ENCODE data around the gene HOXA7.

The HOXA7 gene

DNA sequence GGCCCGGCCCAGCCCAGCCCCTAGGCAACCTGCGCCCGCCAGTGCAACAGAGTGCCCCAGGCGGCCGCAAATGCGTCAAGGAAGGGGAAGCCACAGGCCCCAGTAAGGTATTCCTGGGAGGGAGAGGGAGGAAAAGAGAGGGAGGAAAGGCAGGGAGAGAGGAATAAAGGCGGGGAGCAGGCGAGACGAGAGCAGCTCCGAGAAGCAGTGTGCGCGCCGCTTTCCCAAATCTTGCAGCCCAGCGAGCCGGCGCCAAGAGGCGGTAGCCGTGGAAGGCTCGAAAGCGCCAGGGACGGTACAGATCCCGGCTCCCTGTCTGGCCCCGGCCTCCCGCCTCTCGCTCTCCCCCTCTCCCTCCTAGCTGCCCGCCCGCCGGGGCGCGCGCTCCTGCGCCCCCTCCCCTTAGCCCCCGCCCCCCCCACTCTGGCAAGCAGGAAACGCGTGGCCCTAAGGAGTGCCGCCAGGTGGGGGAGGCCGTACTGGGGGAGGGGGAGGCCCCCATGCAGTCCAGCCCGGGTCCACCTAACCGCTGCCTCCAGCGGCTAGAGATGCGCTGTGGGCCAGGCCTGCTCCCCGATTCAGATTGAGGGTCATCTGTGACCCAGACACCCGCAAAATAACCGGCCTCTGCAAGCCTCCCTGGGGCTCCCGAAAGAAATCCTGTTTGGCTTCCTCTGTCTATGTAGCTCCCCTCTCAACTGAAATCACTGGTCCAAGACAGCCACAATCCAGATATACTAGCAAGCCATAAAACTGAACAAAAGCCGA is 13.4 kb upstream of the HOXA7 start:
- Mint-ChIP-seq H3K27ac (no peak overlapping the region), H3K4me3 (peak overlapping the region; percentile 55), H3K9me3 (no peaks in the 10 kb centered on the region), H3K36me3 (peaks cover 3% of the 10 kb centered on the region), H3K4me1 (peaks cover 37% of the 10 kb centered on the region), H3K27me3 (peaks cover 51% of the 10 kb centered on the region)

DNA sequence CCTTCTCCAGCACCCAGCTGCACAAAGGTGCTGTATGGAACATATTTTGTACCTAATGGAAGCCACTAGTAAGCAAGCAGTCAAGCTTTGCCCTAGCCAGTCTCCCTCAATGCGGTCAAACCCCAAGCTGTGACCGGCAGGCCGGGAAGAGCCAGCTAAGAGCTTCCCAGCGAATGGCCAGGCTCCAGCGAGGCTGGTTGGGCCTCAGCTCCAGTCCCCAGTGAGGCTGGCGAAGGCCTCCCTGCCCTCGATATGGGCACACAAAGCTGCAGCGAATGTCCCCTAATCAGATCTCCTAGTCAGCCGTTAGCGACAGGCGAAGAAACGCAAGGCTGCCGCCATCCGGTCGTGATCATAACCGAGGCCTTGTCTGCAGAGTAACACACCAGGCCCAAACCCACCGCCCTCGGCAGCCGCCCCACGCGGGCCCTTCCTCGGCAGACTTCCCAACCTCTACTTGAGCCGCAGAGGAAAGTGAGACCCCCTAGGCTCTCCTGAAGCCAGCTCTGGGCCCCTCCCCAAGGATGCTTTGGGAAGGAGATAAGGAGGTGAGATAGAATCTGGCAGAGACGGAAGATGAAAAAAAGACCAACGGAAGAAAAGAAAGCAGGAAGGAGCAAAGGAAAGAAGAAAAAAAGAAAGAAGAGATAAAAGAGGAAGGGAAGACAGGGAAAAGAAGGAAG is 11.9 kb upstream of the HOXA7 start:
- H3K4me3 Mint-ChIP-seq = peak overlapping the region; percentile 55
- peaks cover 59% of the 10 kb centered on the region for H3K27me3 Mint-ChIP-seq
- no peaks in the 10 kb centered on the region for H3K9me3 Mint-ChIP-seq
- peaks cover 3% of the 10 kb centered on the region for H3K36me3 Mint-ChIP-seq
- peaks cover 36% of the 10 kb centered on the region for H3K4me1 Mint-ChIP-seq
- H3K27ac Mint-ChIP-seq = peak overlapping the region; percentile 8

- H3K27me3 Mint-ChIP-seq = peaks cover 61% of the 10 kb centered on the region
- peaks cover 3% of the 10 kb centered on the region for H3K36me3 Mint-ChIP-seq
- H3K27ac Mint-ChIP-seq = peak overlapping the region; percentile 1
- H3K9me3 Mint-ChIP-seq = no peaks in the 10 kb centered on the region
- peaks cover 36% of the 10 kb centered on the region for H3K4me1 Mint-ChIP-seq
- H3K4me3 Mint-ChIP-seq = no peak overlapping the region
Measured at GRCh38 chr7:27167916-27168264, 11.4 kb upstream of the HOXA7 start.

GRCh38 chr7:27166531-27167505 is 10.3 kb upstream of the HOXA7 start:
- H3K4me3 Mint-ChIP-seq = peak overlapping the region; percentile 30
- peaks cover 59% of the 10 kb centered on the region for H3K27me3 Mint-ChIP-seq
- no peaks in the 10 kb centered on the region for H3K9me3 Mint-ChIP-seq
- H3K27ac Mint-ChIP-seq = peak overlapping the region; percentile 83
- H3K4me1 Mint-ChIP-seq = peaks cover 29% of the 10 kb centered on the region
- H3K36me3 Mint-ChIP-seq = peaks cover 3% of the 10 kb centered on the region

GRCh38 chr7:27165996-27166530 is 9.6 kb upstream of the HOXA7 start:
- peak overlapping the region; percentile 57 for H3K4me3 Mint-ChIP-seq
- H3K27me3 Mint-ChIP-seq = peaks cover 56% of the 10 kb centered on the region
- H3K36me3 Mint-ChIP-seq = peaks cover 2% of the 10 kb centered on the region
- peak overlapping the region; percentile 81 for H3K27ac Mint-ChIP-seq
- H3K9me3 Mint-ChIP-seq = no peaks in the 10 kb centered on the region
- peaks cover 24% of the 10 kb centered on the region for H3K4me1 Mint-ChIP-seq

DNA sequence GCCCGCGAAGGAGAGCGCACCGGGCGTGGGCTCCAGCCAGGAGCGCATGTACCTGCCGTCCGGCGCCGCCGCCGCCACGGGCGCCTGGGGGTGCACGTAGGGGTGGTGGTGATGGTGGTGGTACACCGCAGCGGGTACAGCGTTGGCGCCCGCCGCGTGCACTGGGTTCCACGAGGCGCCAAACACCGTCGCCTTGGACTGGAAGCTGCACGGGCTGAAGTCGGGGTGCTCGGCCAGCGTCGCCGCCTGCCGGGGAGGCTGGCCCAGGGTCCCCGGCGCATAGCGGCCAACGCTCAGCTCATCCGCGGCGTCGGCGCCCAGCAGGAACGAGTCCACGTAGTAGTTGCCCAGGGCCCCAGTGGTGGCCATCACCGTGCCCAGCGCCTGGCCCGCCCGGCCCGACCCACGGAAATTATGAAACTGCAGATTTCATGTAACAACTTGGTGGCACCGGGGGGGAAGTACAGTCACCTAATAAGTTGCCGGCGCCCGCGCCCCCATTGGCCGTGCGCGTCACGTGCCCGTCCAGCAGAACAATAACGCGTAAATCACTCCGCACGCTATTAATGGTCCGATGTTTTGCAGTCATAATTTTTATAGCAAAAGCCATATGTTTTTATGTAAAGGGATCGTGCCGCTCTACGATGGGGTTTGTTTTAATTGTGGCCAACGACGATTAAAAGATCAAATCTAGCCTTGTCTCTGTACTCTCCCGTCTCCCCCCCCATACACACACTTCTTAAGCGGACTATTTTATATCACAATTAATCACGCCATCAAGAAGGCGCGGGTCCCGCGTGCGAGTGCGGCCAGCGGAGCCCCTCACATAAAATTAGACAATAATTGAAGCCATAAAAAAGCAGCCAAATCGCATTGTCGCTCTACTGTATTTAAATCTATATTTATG is 8.9 kb upstream of the HOXA7 start, which contains the start of gene HOXA9:
TSS of gene HOXA9 (minus strand) at position 449 of the 907 bp plus-strand sequence. CDS start at position 369, 80 bp downstream.
- H3K27me3 Mint-ChIP-seq = peaks cover 53% of the 10 kb centered on the region
- no peaks in the 10 kb centered on the region for H3K9me3 Mint-ChIP-seq
- H3K36me3 Mint-ChIP-seq = peaks cover 2% of the 10 kb centered on the region
- H3K4me1 Mint-ChIP-seq = peaks cover 22% of the 10 kb centered on the region
- peak within 1 kb of the TSS; percentile 57 for H3K4me3 Mint-ChIP-seq
- peak within 1 kb of the TSS; percentile 81 for H3K27ac Mint-ChIP-seq

GRCh38 chr7:27164367-27165088 is 8.1 kb upstream of the HOXA7 start:
- H3K4me3 Mint-ChIP-seq = no peak overlapping the region
- H3K36me3 Mint-ChIP-seq = peaks cover 2% of the 10 kb centered on the region
- no peaks in the 10 kb centered on the region for H3K9me3 Mint-ChIP-seq
- H3K4me1 Mint-ChIP-seq = peaks cover 27% of the 10 kb centered on the region
- H3K27ac Mint-ChIP-seq = peak overlapping the region; percentile 62
- peaks cover 55% of the 10 kb centered on the region for H3K27me3 Mint-ChIP-seq

- Mint-ChIP-seq H3K4me1 (peaks cover 27% of the 10 kb centered on the region), H3K27me3 (peaks cover 59% of the 10 kb centered on the region), H3K36me3 (peaks cover 2% of the 10 kb centered on the region), H3K9me3 (no peaks in the 10 kb centered on the region), H3K27ac (peak overlapping the region; percentile 55), H3K4me3 (no peak overlapping the region)
Measured at GRCh38 chr7:27164045-27164366, 7.5 kb upstream of the HOXA7 start.

- H3K9me3 Mint-ChIP-seq = no peaks in the 10 kb centered on the region
- H3K4me1 Mint-ChIP-seq = peaks cover 25% of the 10 kb centered on the region
- H3K36me3 Mint-ChIP-seq = no peaks in the 10 kb centered on the region
- peaks cover 58% of the 10 kb centered on the region for H3K27me3 Mint-ChIP-seq
- peak overlapping the region; percentile 48 for H3K27ac Mint-ChIP-seq
- no peak overlapping the region for H3K4me3 Mint-ChIP-seq
Measured at GRCh38 chr7:27163288-27164044, 7.0 kb upstream of the HOXA7 start.

- Mint-ChIP-seq H3K4me1 (peaks cover 31% of the 10 kb centered on the region), H3K4me3 (no peak overlapping the region), H3K27me3 (peaks cover 58% of the 10 kb centered on the region), H3K9me3 (no peaks in the 10 kb centered on the region), H3K36me3 (no peaks in the 10 kb centered on the region), H3K27ac (no peak overlapping the region)
Measured at GRCh38 chr7:27162561-27163287, 6.2 kb upstream of the HOXA7 start.

DNA sequence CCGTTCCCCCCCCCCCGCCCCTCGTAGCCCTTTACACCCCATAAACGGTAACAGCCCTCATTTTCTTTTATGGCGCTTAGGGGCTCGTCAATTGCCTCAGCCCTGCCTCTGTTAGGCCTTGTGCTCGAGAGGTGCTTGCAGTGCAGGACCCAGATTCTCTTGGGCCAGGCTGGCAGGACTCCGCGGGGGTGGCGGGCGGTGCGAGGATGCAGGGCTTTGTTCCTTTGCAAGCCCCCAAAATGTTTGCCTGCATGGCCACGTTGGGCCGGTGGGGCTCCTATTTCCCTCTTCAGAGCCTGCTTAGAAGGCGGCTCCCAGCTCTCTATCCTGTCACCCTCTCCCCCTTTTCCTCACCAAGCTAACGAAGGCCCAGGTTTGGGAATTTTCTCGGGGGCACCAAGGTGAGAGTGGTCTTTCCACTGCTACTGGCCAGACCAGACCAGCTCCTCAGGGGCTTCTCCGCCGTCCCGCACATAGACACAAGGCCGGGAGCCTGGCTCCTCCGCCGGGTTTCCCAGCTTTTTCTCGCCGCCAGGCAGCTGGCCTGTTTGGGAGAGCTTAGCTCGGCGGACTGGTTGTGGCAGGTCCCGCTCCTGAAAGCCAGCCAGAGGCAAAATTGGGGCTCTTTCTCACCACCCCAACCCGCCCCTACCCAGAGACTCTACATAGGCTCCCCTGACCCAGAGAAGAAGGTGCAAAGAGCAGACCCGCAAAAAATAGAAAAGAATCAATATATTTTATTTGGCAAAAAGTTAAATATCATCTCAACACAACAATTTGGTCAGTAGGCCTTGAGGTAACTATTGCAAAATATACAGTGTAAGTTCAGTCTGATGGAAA is 5.5 kb upstream of the HOXA7 start:
- H3K36me3 Mint-ChIP-seq = no peaks in the 10 kb centered on the region
- no peaks in the 10 kb centered on the region for H3K9me3 Mint-ChIP-seq
- H3K4me3 Mint-ChIP-seq = no peak overlapping the region
- no peak overlapping the region for H3K27ac Mint-ChIP-seq
- H3K4me1 Mint-ChIP-seq = peaks cover 26% of the 10 kb centered on the region
- H3K27me3 Mint-ChIP-seq = peaks cover 58% of the 10 kb centered on the region

DNA sequence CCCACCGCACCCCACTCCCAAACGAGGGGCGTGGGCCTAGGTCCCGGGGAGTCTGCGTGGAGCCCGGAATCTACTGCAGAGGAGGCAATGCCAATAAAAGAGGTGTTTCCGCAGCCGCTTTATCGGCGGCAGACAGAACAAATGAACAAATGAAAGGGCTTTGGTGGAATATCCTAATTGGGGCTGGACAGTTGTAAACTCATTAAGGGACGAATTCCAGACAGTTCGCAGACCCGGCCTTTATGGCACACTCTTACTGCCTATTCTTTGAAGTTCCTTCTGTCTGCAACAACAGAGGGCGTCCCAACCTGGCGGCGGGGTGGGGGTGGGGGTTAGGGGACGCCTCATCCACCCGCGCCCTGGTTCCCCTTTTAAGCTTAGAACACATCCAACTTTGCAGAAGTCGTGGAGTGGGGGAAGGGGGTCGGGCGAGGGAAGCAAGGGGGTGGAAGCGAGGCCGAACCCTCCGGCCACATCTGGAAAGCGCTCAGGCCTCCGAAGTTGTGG is 4.8 kb upstream of the HOXA7 start:
- Mint-ChIP-seq H3K4me3 (peak overlapping the region; percentile 78), H3K27ac (no peak overlapping the region)

More for the DNA sequence above, 4.8 kb upstream of the HOXA7 start:
- H3K36me3 Mint-ChIP-seq = no peaks in the 10 kb centered on the region
- no peaks in the 10 kb centered on the region for H3K9me3 Mint-ChIP-seq
- H3K4me1 Mint-ChIP-seq = peaks cover 28% of the 10 kb centered on the region
- H3K27me3 Mint-ChIP-seq = peaks cover 62% of the 10 kb centered on the region
